ENCODE results near the gene DGKH. TPM values are rescaled to one million over a fixed set of nuclear protein-coding genes. Genes with fewer than 3 reads are reported as not detected.
"Not testable (repeated sequence)": the region's sequence is repeated elsewhere in the genome, so short reads cannot be mapped to it uniquely, and the experiment has no call there.

The DGKH gene
- total RNA-seq, 4 donors from 2014 or later: 15.0 to 20.8 (median 17.1) TPM

DNA sequence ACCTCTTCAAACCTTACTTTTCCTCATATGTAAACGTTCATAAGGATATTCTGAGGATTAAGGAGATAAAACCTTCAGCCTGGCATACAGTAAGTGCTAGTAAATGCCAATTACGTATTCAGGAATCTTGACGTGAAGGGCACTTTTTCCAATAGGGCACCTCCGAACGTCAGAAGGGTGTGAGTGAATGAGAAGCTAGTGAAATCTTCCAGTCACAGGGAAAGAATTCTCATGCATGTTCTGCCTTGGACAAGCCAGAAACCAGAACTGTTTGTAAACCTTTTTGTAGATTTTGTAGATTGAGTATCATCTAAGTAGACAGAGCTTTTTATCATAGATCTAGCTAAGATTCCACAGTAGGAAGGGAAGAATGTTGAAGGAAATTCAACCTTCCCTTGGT is 16.5 kb downstream of the DGKH start:
- DNase-seq (ENCODE audit: extremely low spot score): no peak
- 50% methylated on average over 5 of the region's 5 CpGs for whole genome bisulfite sequencing
- Histone ChIP-seq H3K27me3 (no peaks in the 10 kb centered on the region), H3K4me1 (peaks cover 0 to 8% (median 3%) of the 10 kb centered on the region in 4 donors), H3K4me3 (no peak overlapping the region), H3K9me3 (no peaks in the 10 kb centered on the region), H3K27ac (replicated peaks in 1 of 4) (no peak overlapping the region), H3K36me3 (peaks cover 0 to 4% (median 0%) of the 10 kb centered on the region in 4 donors)
- intact Hi-C loops (cut with DNase I): no loop called here
- TF ChIP-seq, protein P1, sequence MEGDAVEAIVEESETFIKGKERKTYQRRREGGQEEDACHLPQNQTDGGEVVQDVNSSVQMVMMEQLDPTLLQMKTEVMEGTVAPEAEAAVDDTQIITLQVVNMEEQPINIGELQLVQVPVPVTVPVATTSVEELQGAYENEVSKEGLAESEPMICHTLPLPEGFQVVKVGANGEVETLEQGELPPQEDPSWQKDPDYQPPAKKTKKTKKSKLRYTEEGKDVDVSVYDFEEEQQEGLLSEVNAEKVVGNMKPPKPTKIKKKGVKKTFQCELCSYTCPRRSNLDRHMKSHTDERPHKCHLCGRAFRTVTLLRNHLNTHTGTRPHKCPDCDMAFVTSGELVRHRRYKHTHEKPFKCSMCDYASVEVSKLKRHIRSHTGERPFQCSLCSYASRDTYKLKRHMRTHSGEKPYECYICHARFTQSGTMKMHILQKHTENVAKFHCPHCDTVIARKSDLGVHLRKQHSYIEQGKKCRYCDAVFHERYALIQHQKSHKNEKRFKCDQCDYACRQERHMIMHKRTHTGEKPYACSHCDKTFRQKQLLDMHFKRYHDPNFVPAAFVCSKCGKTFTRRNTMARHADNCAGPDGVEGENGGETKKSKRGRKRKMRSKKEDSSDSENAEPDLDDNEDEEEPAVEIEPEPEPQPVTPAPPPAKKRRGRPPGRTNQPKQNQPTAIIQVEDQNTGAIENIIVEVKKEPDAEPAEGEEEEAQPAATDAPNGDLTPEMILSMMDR (IDR thresholded peaks at IDR 0.05): no peak
- TF ChIP-seq POLR2AphosphoS5 (IDR thresholded peaks at IDR 0.05) (no peak), EP300 (IDR thresholded peaks at IDR 0.05) (no peak), POLR2A (IDR thresholded peaks at IDR 0.05; ENCODE audit: low read depth) (no peak)

DNA sequence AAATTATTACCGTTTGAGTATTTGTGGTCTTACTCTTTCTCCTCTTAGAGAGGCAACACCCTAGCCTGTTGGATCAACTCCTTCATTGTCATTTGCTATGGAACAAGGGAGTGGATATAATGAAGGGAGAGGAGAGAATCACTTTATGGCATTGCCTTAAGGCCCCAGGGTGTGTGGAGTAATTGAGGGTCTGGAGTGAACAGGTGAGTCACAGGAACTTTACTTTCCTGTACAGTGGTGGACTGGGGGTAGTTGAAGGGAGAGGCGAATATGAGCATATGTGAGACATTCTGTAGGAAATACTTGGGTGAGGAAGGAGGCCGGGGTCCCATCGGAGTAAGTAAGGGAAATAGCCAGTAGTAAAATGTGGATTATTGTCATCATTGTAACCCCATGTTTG is 17.0 kb downstream of the DGKH start:
- no peak for DNase-seq (ENCODE audit: extremely low spot score)
- no peak overlapping the region for H3K4me3 ChIP-seq
- no peaks in the 10 kb centered on the region for H3K27me3 ChIP-seq
- intact Hi-C loops (cut with DNase I): no loop called here
- WGBS: 81% methylated on average over 4 of the region's 4 CpGs
- H3K36me3 ChIP-seq: peaks cover 0 to 4% (median 0%) of the 10 kb centered on the region in 4 donors
- peaks cover 0 to 8% (median 4%) of the 10 kb centered on the region in 4 donors for H3K4me1 ChIP-seq
- no peak overlapping the region for H3K27ac ChIP-seq (replicated peaks in 1 of 4)
- no peaks in the 10 kb centered on the region for H3K9me3 ChIP-seq
- TF ChIP-seq POLR2A (IDR thresholded peaks at IDR 0.05; ENCODE audit: low read depth): no peak
- TF ChIP-seq, protein P1 (IDR thresholded peaks at IDR 0.05): no peak
- no peak for TF ChIP-seq EP300 (IDR thresholded peaks at IDR 0.05)
- TF ChIP-seq POLR2AphosphoS5 (IDR thresholded peaks at IDR 0.05): no peak

DNA sequence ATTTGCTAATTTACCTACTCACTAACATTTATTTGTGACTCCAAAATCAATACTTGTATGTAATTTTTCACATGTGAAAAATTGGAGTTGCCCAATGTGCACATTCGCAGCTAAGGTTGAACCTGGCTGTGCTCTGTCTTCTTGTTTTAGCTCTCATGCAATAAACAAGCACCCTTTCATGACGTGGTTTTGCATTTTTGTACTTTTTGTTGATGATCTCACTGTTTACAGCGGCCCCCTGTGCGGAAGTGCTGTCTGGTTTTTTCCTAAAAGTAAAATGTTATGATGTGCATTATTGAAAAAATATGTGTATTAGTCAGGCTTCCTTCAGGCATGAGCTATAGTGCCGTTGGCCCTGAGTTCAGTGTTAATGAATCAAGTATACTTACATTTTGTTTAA is 18.1 kb downstream of the DGKH start:
- TF ChIP-seq, protein P1 (IDR thresholded peaks at IDR 0.05): no peak
- TF ChIP-seq POLR2AphosphoS5 (IDR thresholded peaks at IDR 0.05): no peak
- TF ChIP-seq EP300 (IDR thresholded peaks at IDR 0.05): no peak
- no peak for TF ChIP-seq POLR2A (IDR thresholded peaks at IDR 0.05; ENCODE audit: low read depth)
- WGBS: 74% methylated on average over 5 of the region's 5 CpGs
- Histone ChIP-seq H3K27ac (replicated peaks in 1 of 4) (no peak overlapping the region), H3K36me3 (peaks cover 0 to 4% (median 0%) of the 10 kb centered on the region in 4 donors), H3K4me1 (peaks cover 0 to 14% (median 11%) of the 10 kb centered on the region in 4 donors), H3K9me3 (no peaks in the 10 kb centered on the region), H3K27me3 (no peaks in the 10 kb centered on the region), H3K4me3 (no peak overlapping the region)
- no peak for DNase-seq (ENCODE audit: extremely low spot score)
- intact Hi-C loops (cut with DNase I): no loop called here

DNA sequence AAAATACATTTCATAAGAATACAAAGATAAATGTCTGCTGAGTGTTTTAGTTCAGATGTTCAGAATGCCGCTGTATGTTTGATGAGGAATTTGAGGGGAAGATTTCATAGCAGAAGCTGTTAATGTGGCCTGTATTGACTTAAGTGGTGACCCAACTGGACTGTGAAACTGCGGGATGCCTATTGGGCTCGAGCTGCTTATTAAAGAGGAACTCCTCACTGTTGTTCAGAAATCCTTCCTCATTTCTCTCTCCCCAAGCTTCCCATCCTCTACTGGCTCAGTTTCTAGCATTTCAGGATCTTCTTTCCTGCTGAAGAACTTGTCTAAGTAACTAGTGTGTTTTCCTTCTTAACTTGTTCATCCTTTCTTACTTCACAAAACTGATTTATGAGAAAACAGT is 20.4 kb downstream of the DGKH start:
- Histone ChIP-seq H3K4me3 (no peak overlapping the region), H3K4me1 (peaks cover 0 to 14% (median 11%) of the 10 kb centered on the region in 4 donors), H3K27me3 (no peaks in the 10 kb centered on the region), H3K27ac (replicated peaks in 1 of 4) (no peak overlapping the region), H3K9me3 (no peaks in the 10 kb centered on the region), H3K36me3 (peaks cover 0 to 4% (median 0%) of the 10 kb centered on the region in 4 donors)
- DNase-seq (ENCODE audit: extremely low spot score): no peak
- WGBS: 60% methylated on average over 3 of the region's 3 CpGs
- intact Hi-C loops (cut with DNase I): no loop called here
- TF ChIP-seq POLR2AphosphoS5 (IDR thresholded peaks at IDR 0.05): no peak
- no peak for TF ChIP-seq EP300 (IDR thresholded peaks at IDR 0.05)
- TF ChIP-seq POLR2A (IDR thresholded peaks at IDR 0.05; ENCODE audit: low read depth): no peak
- TF ChIP-seq, protein P1 (IDR thresholded peaks at IDR 0.05): no peak

DNA sequence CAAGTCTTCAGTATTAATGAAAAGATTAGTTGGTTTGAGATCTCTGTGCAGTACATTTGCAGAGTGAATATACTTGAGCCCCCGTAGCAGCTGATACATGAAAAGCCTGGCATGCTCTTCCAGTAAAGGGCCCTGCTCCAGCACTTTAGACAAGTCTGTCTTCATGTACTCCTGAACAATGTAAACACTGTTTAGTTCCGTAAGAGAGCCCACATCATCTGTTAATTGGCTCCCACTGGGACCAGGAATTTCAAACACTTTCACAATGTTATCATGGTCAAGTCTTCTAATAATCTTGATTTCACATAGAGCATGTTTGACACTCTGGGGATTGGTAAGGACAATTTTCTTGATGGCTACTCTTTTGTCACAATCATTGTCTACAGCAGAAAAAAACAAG is 22.2 kb downstream of the DGKH start:
- H3K27ac ChIP-seq (replicated peaks in 1 of 4); H3K36me3 ChIP-seq; H3K9me3 ChIP-seq; DNase-seq (ENCODE audit: extremely low spot score); H3K4me3 ChIP-seq; intact Hi-C loops (cut with DNase I); H3K27me3 ChIP-seq: not testable (repeated sequence)
- peaks cover 0 to 16% (median 11%) of the 10 kb centered on the region in 4 donors for H3K4me1 ChIP-seq
- 58% methylated on average over 2 of the region's 2 CpGs for WGBS

DNA sequence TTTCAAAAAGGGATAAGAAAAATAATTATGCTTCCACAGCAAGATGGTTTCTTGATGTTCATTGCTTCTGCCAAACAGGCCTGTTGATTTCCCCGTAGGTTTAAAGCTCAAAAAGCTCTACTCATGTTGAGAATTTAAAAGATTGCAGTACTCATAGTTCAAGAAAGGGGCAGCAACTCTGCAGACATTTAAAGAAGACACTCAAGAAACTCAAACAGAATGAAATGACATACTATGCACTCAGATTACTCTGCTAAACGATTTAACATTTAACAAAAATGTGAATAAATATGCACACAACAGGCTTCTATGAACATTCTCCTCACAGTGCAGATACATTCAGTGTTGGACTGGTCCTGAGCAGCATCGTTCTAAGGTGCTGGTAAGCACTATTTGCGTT is 22.7 kb downstream of the DGKH start:
- H3K36me3 ChIP-seq; H3K27me3 ChIP-seq; DNase-seq (ENCODE audit: extremely low spot score); H3K4me3 ChIP-seq; intact Hi-C loops (cut with DNase I); H3K9me3 ChIP-seq; H3K27ac ChIP-seq (replicated peaks in 1 of 4): not testable (repeated sequence)
- H3K4me1 ChIP-seq: peaks cover 0 to 22% (median 16%) of the 10 kb centered on the region in 4 donors
- 88% methylated on average over 4 of the region's 4 CpGs for WGBS

Data from esophagus muscularis mucosa (tissue), 4 donors.